Liver (tissue), 3 donors: ENCODE data around the gene SOX6.

Experiments
- ATF3 ChIP-seq: IDR thresholded peaks from 2 replicates; pipeline ENCODE4 v1.6.1; 2016; ENCODE audit warnings: antibody characterized with exemption
- CTCF ChIP-seq: fragments of 150-350 bp; IDR thresholded peaks from 2 replicates; pipeline ENCODE4 v1.5.1; 2017; ENCODE audit warnings: improper control_type of control experiment, low read depth, low read length; ENCODE audit not compliant: missing input control
- EGR1 ChIP-seq, 2 donors: IDR thresholded peaks; 2 replicates each; pipeline ENCODE4 v1.6.1; 2016 to 2018; ENCODE audit warnings: antibody characterized with exemption in 2 of 2, low read depth in 2 of 2
- FOXA2 ChIP-seq: IDR thresholded peaks from 2 replicates; pipeline ENCODE4 v1.6.1; 2016; ENCODE audit warnings: antibody characterized with exemption
- GABPA ChIP-seq, 2 donors: IDR thresholded peaks in 1 of 2; conservative IDR thresholded peaks in 1 of 2; 2 replicates each; pipeline ENCODE4 v1.6.1; 2016; ENCODE audit warnings: antibody characterized with exemption in 2 of 2, mild to moderate bottlenecking in 1 of 2, moderate library complexity in 1 of 2
- HNF4A ChIP-seq, 2 donors: conservative IDR thresholded peaks; 2 replicates each; pipeline ENCODE4 v1.6.1; 2016; ENCODE audit warnings: antibody characterized with exemption in 2 of 2, mild to moderate bottlenecking in 2 of 2
- MAX ChIP-seq: IDR thresholded peaks from 2 replicates; pipeline ENCODE4 v1.6.1; 2016; ENCODE audit warnings: antibody characterized with exemption
- REST ChIP-seq: IDR thresholded peaks from 2 replicates; pipeline ENCODE4 v1.6.1; 2016; ENCODE audit warnings: antibody characterized with exemption, mild to moderate bottlenecking
- RXRA ChIP-seq, 2 donors: IDR thresholded peaks; 2 replicates each; pipeline ENCODE4 v1.6.1; 2017 to 2018; ENCODE audit warnings: antibody characterized with exemption in 2 of 2, mild to moderate bottlenecking in 1 of 2
- SP1 ChIP-seq: IDR thresholded peaks from 2 replicates; pipeline ENCODE4 v1.6.1; 2018; ENCODE audit warnings: antibody characterized with exemption, mild to moderate bottlenecking
- YY1 ChIP-seq: IDR thresholded peaks from 2 replicates; pipeline ENCODE4 v1.6.1; 2016; ENCODE audit warnings: antibody characterized with exemption, mild to moderate bottlenecking
- donor health status: healthy.
- donor health status: healthy.

- TF ChIP-seq CTCF, result no peak
- no peak for TF ChIP-seq RXRA (IDR thresholded peaks at IDR 0.05)
- no peak for TF ChIP-seq REST
- TF ChIP-seq MAX, result no peak
- no peak for TF ChIP-seq FOXA2
- no peak for TF ChIP-seq ATF3
- no peak for TF ChIP-seq EGR1 (IDR thresholded peaks at IDR 0.05; ENCODE audit: low read depth in 2 of 2)
- no peak for TF ChIP-seq HNF4A (conservative IDR thresholded peaks at IDR 0.05)
- no peak for TF ChIP-seq GABPA (IDR thresholded peaks at IDR 0.05 in 1 of 2, conservative IDR thresholded peaks at IDR 0.05 in 1 of 2)
- TF ChIP-seq SP1, result no peak
- TF ChIP-seq YY1, result no peak
These were observed 423.9 kb downstream of the SOX6 start for GRCh38 chr11:15932417-15932816.
